GM12878 (cell line): ENCODE measurements around the gene BCL11A. TPM values are rescaled to one million over a fixed set of nuclear protein-coding genes. Genes with fewer than 3 reads are reported as not detected.

Source experiments
- ATAC-seq: fragments of 200-7000 bp; cut with Tn5 transposase; 3 replicates; pipeline ENCODE4 v1.9.1; 2020; ENCODE audit warnings: mild to moderate bottlenecking, moderate library complexity
- BruUV-seq: library from RNA; stranded (reverse); fragments of 400-500 nt; replicated peaks from 2 replicates; lab custom pipeline; 2021; lab: Mats Ljungman, UMichigan
- CTCF ChIA-PET: fragments of 300-600 bp; sonication (Branson Sonifier 250); formaldehyde crosslinking; extraction: SDS; loops from one replicate; lab custom pipeline; 2021; ENCODE audit warnings: inconsistent platforms; lab: Yijun Ruan, JAX
- POLR2A ChIA-PET: fragments of 350-600 bp; formaldehyde crosslinking; extraction: SDS; loops from one replicate; lab custom pipeline; 2021; ENCODE audit warnings: inconsistent platforms; lab: Charles Lee
- RAD21 ChIA-PET: fragments of 300-600 bp; sonication (Branson Sonifier 250); formaldehyde crosslinking; loops from one replicate; lab custom pipeline; 2023; ENCODE audit warnings: antibody characterized with exemption; ENCODE audit not compliant: unreplicated experiment; lab: Charles Lee
- SMC1A ChIA-PET: fragments of 300-600 bp; sonication (Branson Sonifier 250); formaldehyde crosslinking; loops from one replicate; lab custom pipeline; 2023; ENCODE audit not compliant: unreplicated experiment, uncharacterized antibody; lab: Charles Lee
- DNase-seq: peaks from one replicate; pipeline ENCODE4 v3.0.0-alpha.2; 2011; ENCODE audit warnings: low read depth, low spot score
- FAIRE-seq: peaks from 3 replicates; lab custom pipeline; 2011; peaks lifted over from hg19 to GRCh38; lab: Jason Lieb, UNC
- H2AFZ ChIP-seq: 2 replicates; pipeline ENCODE4 v1.6.0; 2011; ENCODE audit warnings: low read depth, low read length, control low read depth; ENCODE audit not compliant: control insufficient read depth
- H3K27ac ChIP-seq: 2 replicates; pipeline ENCODE4 v1.5.1; 2011; ENCODE audit warnings: control low read depth; ENCODE audit not compliant: control insufficient read depth, insufficient read depth
- H3K27me3 ChIP-seq, 2 experiments: replicated peaks in 1 of 2; 2 replicates each; pipeline versions ENCODE4 v1.6.0 to v1.6.1; 2011; ENCODE audit warnings: low read length in 1 of 2; ENCODE audit not compliant: control insufficient read depth in 2 of 2, insufficient read depth in 2 of 2
- H3K36me3 ChIP-seq, 2 experiments: 2 replicates each; pipeline ENCODE4 v1.5.1; 2011; ENCODE audit warnings: low read length in 1 of 2; ENCODE audit not compliant: control insufficient read depth in 2 of 2, insufficient read depth in 2 of 2
- H3K4me1 ChIP-seq: 2 replicates; pipeline ENCODE4 v1.6.1; 2011; ENCODE audit warnings: mild to moderate bottlenecking, low read length, moderate library complexity, mixed read lengths; ENCODE audit not compliant: control insufficient read depth, insufficient read depth
- H3K4me2 ChIP-seq: 2 replicates; pipeline ENCODE4 v1.6.0; 2011; ENCODE audit warnings: control low read depth; ENCODE audit not compliant: control insufficient read depth, insufficient read depth
- H3K4me3 ChIP-seq: fragments of 200-600 bp; sonication (generic); 2 replicates; pipeline ENCODE4 v1.5.1; 2016
- H3K79me2 ChIP-seq: 2 replicates; pipeline ENCODE4 v1.6.0; 2011; ENCODE audit warnings: low read length; ENCODE audit not compliant: control insufficient read depth, insufficient read depth
- H3K9ac ChIP-seq: 2 replicates; pipeline ENCODE4 v1.8.0; 2011; ENCODE audit warnings: low read length, control low read depth, mixed read lengths; ENCODE audit not compliant: control insufficient read depth, insufficient read depth
- H3K9me3 ChIP-seq: replicated peaks from 3 replicates; pipeline ENCODE4 v1.5.1; 2011; ENCODE audit warnings: mild to moderate bottlenecking, low read length; ENCODE audit not compliant: control insufficient read depth, insufficient read depth
- H4K20me1 ChIP-seq: 2 replicates; pipeline ENCODE4 v1.6.0; 2011; ENCODE audit not compliant: control insufficient read depth, insufficient read depth
- ASH2L ChIP-seq: fragments of 300-600, 200-600 bp; sonication (generic); IDR thresholded peaks from 2 replicates; pipeline ENCODE4 v1.6.1; 2017; ENCODE audit warnings: low read depth, mild to moderate bottlenecking, borderline replicate concordance
- ATF3 ChIP-seq: IDR thresholded peaks from 2 replicates; pipeline ENCODE4 v1.6.1; 2011; ENCODE audit warnings: low read depth, mild to moderate bottlenecking, low read length, moderate library complexity, borderline replicate concordance; ENCODE audit errors: extremely low read depth
- EP300 ChIP-seq, 2 experiments: fragments of 150-350 bp in 1 of 2; IDR thresholded peaks; 2 replicates each; pipeline ENCODE4 v1.6.1; 2011 to 2012; ENCODE audit warnings: low read depth in 2 of 2, low read length in 2 of 2, borderline replicate concordance in 1 of 2, improper control_type of control experiment in 1 of 2, inconsistent platforms in 1 of 2; ENCODE audit not compliant: control insufficient read depth in 1 of 2
- HDAC2 ChIP-seq: fragments of 200-600 bp; sonication (generic); IDR thresholded peaks from 2 replicates; pipeline ENCODE4 v1.6.1; 2017
- HDAC6 ChIP-seq: fragments of 200-600 bp; sonication (generic); IDR thresholded peaks from one replicate; pipeline ENCODE4 v1.8.0; 2017; ENCODE audit warnings: antibody characterized with exemption; ENCODE audit not compliant: unreplicated experiment
- POLR2AphosphoS5 ChIP-seq: IDR thresholded peaks from 2 replicates; pipeline ENCODE4 v1.6.1; 2011; ENCODE audit warnings: mild to moderate bottlenecking, low read length, inconsistent platforms
- SRF ChIP-seq, 2 experiments: IDR thresholded peaks; 2 replicates each; pipeline ENCODE4 v1.6.1; 2011; ENCODE audit warnings: low read depth in 2 of 2, low read length in 2 of 2, mild to moderate bottlenecking in 1 of 2, moderate library complexity in 1 of 2
- TAF1 ChIP-seq: IDR thresholded peaks from 2 replicates; pipeline ENCODE4 v1.6.1; 2011; ENCODE audit warnings: mild to moderate bottlenecking, low read depth, low read length, borderline replicate concordance
- USF2 ChIP-seq: IDR thresholded peaks from 2 replicates; pipeline ENCODE4 v1.6.1; 2011; ENCODE audit warnings: low read depth, low read length, improper control_type of control experiment, borderline replicate concordance
- ZNF622 ChIP-seq: fragments of 450-650 bp; IDR thresholded peaks from 2 replicates; pipeline ENCODE4 v1.6.1; 2017; ENCODE audit warnings: mild to moderate bottlenecking, inconsistent platforms
- ZZZ3 ChIP-seq: IDR thresholded peaks from 2 replicates; pipeline ENCODE4 v1.6.1; 2011; ENCODE audit warnings: low read depth; ENCODE audit not compliant: control insufficient read depth, insufficient read length
- WGBS: methylation state at CpG from one replicate; pipeline ENCODE4 v1.1.6; 2016; ENCODE audit warnings: low lambda C conversion rate; ENCODE audit not compliant: insufficient replicate concordance, insufficient coverage; ENCODE audit errors: missing lambda C conversion rate; 5-methylcytosine and 5-hydroxymethylcytosine counted together
- in situ Hi-C: fragments of 300-500 bp; cut with MboI; formaldehyde crosslinking; loops from 9 replicates; pipeline ENCODE4 v1.14.3; 2018; ENCODE audit warnings: mixed read lengths
- intact Hi-C: fragments of 100-400 bp; cut with micrococcal nuclease; formaldehyde crosslinking; loops from one replicate; pipeline ENCODE4 v1.14.2; 2022; ENCODE audit not compliant: unreplicated experiment
- polyA plus RNA-seq, 11 experiments: library from polyadenylated mRNA; depleted of rRNA in 4 of 11; unstranded in 6 of 11; stranded (reverse) in 5 of 11; fragments of >200 nt; fragmentation: Nextera tagmentation in 4 of 11; fragmentation: Illumina TruSeq in 1 of 11; extraction: Ambion mirVana in 4 of 11; extraction: Trizol in 1 of 11; gene quantifications; 1 replicate in 1 of 11; 2 replicates in 10 of 11; pipeline versions ENCODE4 v1.2.1 to v1.2.3, GENCODE V29; 2011 to 2016; ENCODE audit warnings: inconsistent platforms in 2 of 11, missing spikeins in 2 of 11, low read depth in 1 of 11
- total RNA-seq, 4 experiments: library from RNA; depleted of rRNA in 3 of 4; stranded (reverse); fragments of >200 nt in 3 of 4; fragmentation: Illumina TruSeq in 1 of 4; extraction: Trizol in 1 of 4; gene quantifications; 2 replicates each; pipeline versions ENCODE4 v1.2.1 to v1.2.3, GENCODE V29; 2013 to 2021
- TF ChIP-seq, protein P1 (sequence below): fragments of 450-650 bp; formaldehyde crosslinking; IDR thresholded peaks from 2 replicates; pipeline ENCODE4 v1.5.0; 2022; ENCODE audit warnings: mild to moderate bottlenecking, missing genetic modification characterization

The BCL11A gene
- total and polyA plus RNA-seq, 10 of the 15 experiments (the other 5 are each of a cell fraction or from before 2014, with no cell fraction given): 7.5 to 26.6 (median 11.1) TPM; not detected in 1

DNA sequence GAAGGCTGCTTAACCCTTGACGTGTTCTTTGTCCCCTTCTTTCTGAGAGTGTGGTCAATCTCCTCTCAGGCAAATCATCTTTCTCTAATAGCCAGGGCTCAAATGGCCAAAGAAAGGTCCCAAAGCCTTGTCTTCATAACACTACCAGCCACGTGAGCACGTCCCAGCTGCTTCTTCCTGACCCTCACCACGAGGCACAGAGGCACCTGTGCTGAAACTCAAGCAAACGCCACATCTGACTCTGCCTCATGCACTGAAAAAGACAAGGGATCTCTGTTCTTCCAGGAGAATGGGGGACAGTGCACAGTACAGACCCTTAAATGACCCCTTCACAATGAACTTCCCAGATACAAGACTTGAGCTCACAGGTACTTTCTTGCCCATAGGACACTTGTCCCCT is 31.8 kb downstream of the BCL11A start:
- Histone ChIP-seq H3K36me3 (peaks cover 0 to 12% of the 10 kb centered on the region in 2 experiments; a peak in 1 of 4 replicates), H3K9me3 (no peaks in the 10 kb centered on the region), H3K4me3 (no peak overlapping the region), H3K4me2 (peak overlapping the region; percentile 47; the same call in 1 of the 2 replicates), H2AFZ (no peak overlapping the region; the same call in 1 of the 2 replicates), H3K27ac (peak overlapping the region; percentile 57), H4K20me1 (no peaks in the 10 kb centered on the region; the same call in 1 of the 2 replicates), H3K79me2 (peaks cover 80% of the 10 kb centered on the region), H3K27me3 (no peaks in the 10 kb centered on the region), H3K4me1 (peaks cover 46% of the 10 kb centered on the region), H3K9ac (no peak overlapping the region)
- 59% methylated on average over 5 of the region's 5 CpGs for WGBS
- TF ChIP-seq ZZZ3 (no peak), ATF3 (no peak), ZNF622 (no peak)
- ChIA-PET CTCF (interaction anchor here (0.7 kb wide), 1 partner anchor 206 kb away, joined by 3 read pairs; no protein-coding TSS in a partner anchor), SMC1A (interaction anchor here (0.6 kb wide), 1 partner anchor 188 kb away, joined by 3 read pairs; no protein-coding TSS in a partner anchor), RAD21 (no interaction called here), POLR2A (no interaction called here)
- BruUV-seq: no TSS peak
- intact Hi-C loops (no loop called here), in situ Hi-C loops (no loop called here)
- DNase-seq (no peak), FAIRE-seq (no peak), ATAC-seq (no peak)

GRCh38 chr2:60520917-60521539 is 32.4 kb downstream of the BCL11A start:
- H3K9ac ChIP-seq: no peak overlapping the region
- DNase-seq (no peak), FAIRE-seq (no peak), ATAC-seq (no peak)
- no peaks in the 10 kb centered on the region for H3K9me3 ChIP-seq
- 93% methylated on average over 9 of the region's 9 CpGs for WGBS
- peaks cover 79% of the 10 kb centered on the region for H3K79me2 ChIP-seq
- in situ Hi-C loops: no loop called here
- no TSS peak for BruUV-seq
- ChIA-PET CTCF (no interaction called here), SMC1A (interaction anchor here (0.8 kb wide), 1 partner anchor 14 kb away, joined by 3 read pairs; no protein-coding TSS in a partner anchor), POLR2A (no interaction called here), RAD21 (no interaction called here)
- peaks cover 0 to 12% of the 10 kb centered on the region in 2 experiments; a peak in 1 of 4 replicates for H3K36me3 ChIP-seq
- intact Hi-C loops: no loop called here
- no peaks in the 10 kb centered on the region for H3K27me3 ChIP-seq
- H4K20me1 ChIP-seq: no peaks in the 10 kb centered on the region; the same call in 1 of the 2 replicates
- H2AFZ ChIP-seq: no peak overlapping the region
- H3K4me2 ChIP-seq: peak overlapping the region; percentile 47
- H3K4me3 ChIP-seq: no peak overlapping the region
- no peak for TF ChIP-seq HDAC2
- TF ChIP-seq EP300 (IDR thresholded peaks at IDR 0.05; ENCODE audit: borderline replicate concordance in 1 of 2, control insufficient read depth in 1 of 2, low read depth in 2 of 2, low read length in 2 of 2): no peak
- no peak for TF ChIP-seq POLR2AphosphoS5
- TF ChIP-seq, protein P1, sequence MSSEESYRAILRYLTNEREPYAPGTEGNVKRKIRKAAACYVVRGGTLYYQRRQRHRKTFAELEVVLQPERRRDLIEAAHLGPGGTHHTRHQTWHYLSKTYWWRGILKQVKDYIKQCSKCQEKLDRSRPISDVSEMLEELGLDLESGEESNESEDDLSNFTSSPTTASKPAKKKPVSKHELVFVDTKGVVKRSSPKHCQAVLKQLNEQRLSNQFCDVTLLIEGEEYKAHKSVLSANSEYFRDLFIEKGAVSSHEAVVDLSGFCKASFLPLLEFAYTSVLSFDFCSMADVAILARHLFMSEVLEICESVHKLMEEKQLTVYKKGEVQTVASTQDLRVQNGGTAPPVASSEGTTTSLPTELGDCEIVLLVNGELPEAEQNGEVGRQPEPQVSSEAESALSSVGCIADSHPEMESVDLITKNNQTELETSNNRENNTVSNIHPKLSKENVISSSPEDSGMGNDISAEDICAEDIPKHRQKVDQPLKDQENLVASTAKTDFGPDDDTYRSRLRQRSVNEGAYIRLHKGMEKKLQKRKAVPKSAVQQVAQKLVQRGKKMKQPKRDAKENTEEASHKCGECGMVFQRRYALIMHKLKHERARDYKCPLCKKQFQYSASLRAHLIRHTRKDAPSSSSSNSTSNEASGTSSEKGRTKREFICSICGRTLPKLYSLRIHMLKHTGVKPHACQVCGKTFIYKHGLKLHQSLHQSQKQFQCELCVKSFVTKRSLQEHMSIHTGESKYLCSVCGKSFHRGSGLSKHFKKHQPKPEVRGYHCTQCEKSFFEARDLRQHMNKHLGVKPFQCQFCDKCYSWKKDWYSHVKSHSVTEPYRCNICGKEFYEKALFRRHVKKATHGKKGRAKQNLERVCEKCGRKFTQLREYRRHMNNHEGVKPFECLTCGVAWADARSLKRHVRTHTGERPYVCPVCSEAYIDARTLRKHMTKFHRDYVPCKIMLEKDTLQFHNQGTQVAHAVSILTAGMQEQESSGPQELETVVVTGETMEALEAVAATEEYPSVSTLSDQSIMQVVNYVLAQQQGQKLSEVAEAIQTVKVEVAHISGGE: no peak
- TF ChIP-seq ASH2L: no peak
- TF ChIP-seq USF2: no peak
- no peak for TF ChIP-seq HDAC6
- no peak for TF ChIP-seq TAF1
- TF ChIP-seq SRF (IDR thresholded peaks at IDR 0.05; ENCODE audit: low read depth in 2 of 2, low read length in 2 of 2): no peak
- peaks cover 52% of the 10 kb centered on the region for H3K4me1 ChIP-seq
- peak overlapping the region; percentile 57 for H3K27ac ChIP-seq
